ENCODE measurements around the gene KLHL21. TPM values are rescaled to one million over a fixed set of nuclear protein-coding genes. Genes with fewer than 3 reads are reported as not detected.

Gene KLHL21
- total and polyA plus RNA-seq, 2 experiments from 2014 or later = 17.7 to 39.3 TPM

- peak; percentile 35 for DNase-seq
- WGBS, 2 experiments (ENCODE audit: low coverage in 1 of 2, low lambda C conversion rate in 2 of 2, missing lambda C conversion rate in 2 of 2) = 59 to 60% methylated on average over 19 of the region's 19 CpGs
Measured at GRCh38 chr1:6554907-6555778, 47.5 kb downstream of the KLHL21 start, which contains the start of gene TAS1R1. Gene TAS1R1, plus strand, starts transcription at chr1:6555307. Its CDS starts 67 bp downstream, at chr1:6555374.

GRCh38 chr1:6554031-6554906 lies 48.4 kb downstream of the KLHL21 start, which contains the start of gene NOL9:
Gene NOL9, minus strand, starts transcription at chr1:6554513. Its CDS starts 11 bp downstream, at chr1:6554502.
- peak; percentile 95 for DNase-seq
- Histone ChIP-seq H3K4me2 (ENCODE audit: unreplicated experiment) (peak within 1 kb of the TSS; percentile 93), H2AFZ (peak within 1 kb of the TSS; percentile 97), H3K79me2 (ENCODE audit: insufficient read depth) (peaks cover 40% of the 10 kb centered on the region), H3K4me1 (ENCODE audit: insufficient read depth) (peaks cover 9% of the 10 kb centered on the region), H3K9me2 (ENCODE audit: insufficient read depth) (no peaks in the 10 kb centered on the region), H3K36me3 (ENCODE audit: low read depth) (peaks cover 6% of the 10 kb centered on the region), H3K27ac (peak within 1 kb of the TSS; percentile 19; the same call in 1 of the 2 replicates), H4K20me1 (ENCODE audit: insufficient read depth) (no peaks in the 10 kb centered on the region), H3K27me3 (replicated peaks; ENCODE audit: insufficient read depth) (no peaks in the 10 kb centered on the region), H3K4me3 (peak within 1 kb of the TSS; percentile 99), H3K9ac (peak within 1 kb of the TSS; percentile 99), H3K9me3 (ENCODE audit: low read depth) (no peaks in the 10 kb centered on the region), H3F3A (ENCODE audit: insufficient read depth) (no peaks in the 10 kb centered on the region; the same call in 1 of the 2 replicates)
- WGBS, 2 experiments (ENCODE audit: low coverage in 1 of 2, low lambda C conversion rate in 2 of 2, missing lambda C conversion rate in 2 of 2) = 3 to 4% methylated on average over 62 to 63 of the region's 87 CpGs
- TF ChIP-seq EZH2phosphoT487 (IDR thresholded peaks at IDR 0.05; ENCODE audit: insufficient read depth, low read depth) (no peak), EZH2 (IDR thresholded peaks at IDR 0.05; ENCODE audit: insufficient read depth, poor library complexity, severe bottlenecking) (no peak)
- in situ Hi-C loops (cut with MboI) = no loop called here

More at GRCh38 chr1:6554907-6555778, 47.5 kb downstream of the KLHL21 start, which contains the start of gene TAS1R1:
- no peaks in the 10 kb centered on the region for H3K27me3 ChIP-seq (replicated peaks; ENCODE audit: insufficient read depth)
- H3K79me2 ChIP-seq (ENCODE audit: insufficient read depth) = peaks cover 36% of the 10 kb centered on the region
- peak within 1 kb of the TSS; percentile 99 for H3K9ac ChIP-seq
- no peaks in the 10 kb centered on the region for H3K9me3 ChIP-seq (ENCODE audit: low read depth)
- no peaks in the 10 kb centered on the region for H3K36me3 ChIP-seq (ENCODE audit: low read depth)
- peak within 1 kb of the TSS; percentile 93 for H3K4me2 ChIP-seq (ENCODE audit: unreplicated experiment)
- peaks cover 9% of the 10 kb centered on the region for H3K4me1 ChIP-seq (ENCODE audit: insufficient read depth)
- H3K4me3 ChIP-seq = peak within 1 kb of the TSS; percentile 99
- H2AFZ ChIP-seq = peak within 1 kb of the TSS; percentile 97
- H3F3A ChIP-seq (ENCODE audit: insufficient read depth) = no peaks in the 10 kb centered on the region
- H3K27ac ChIP-seq = peak within 1 kb of the TSS; percentile 19; the same call in 1 of the 2 replicates
- no peaks in the 10 kb centered on the region for H4K20me1 ChIP-seq (ENCODE audit: insufficient read depth)
- in situ Hi-C loops (cut with MboI) = no loop called here
- TF ChIP-seq EZH2phosphoT487 (IDR thresholded peaks at IDR 0.05; ENCODE audit: insufficient read depth, low read depth) (no peak), EZH2 (IDR thresholded peaks at IDR 0.05; ENCODE audit: insufficient read depth, poor library complexity, severe bottlenecking) (no peak)
- no peaks in the 10 kb centered on the region for H3K9me2 ChIP-seq (ENCODE audit: insufficient read depth)

- peaks cover 32% of the 10 kb centered on the region for H3K79me2 ChIP-seq (ENCODE audit: insufficient read depth)
- no peak for TF ChIP-seq EZH2phosphoT487 (IDR thresholded peaks at IDR 0.05; ENCODE audit: insufficient read depth, low read depth)
- no peak for TF ChIP-seq EZH2 (IDR thresholded peaks at IDR 0.05; ENCODE audit: insufficient read depth, poor library complexity, severe bottlenecking)
- peaks cover 6% of the 10 kb centered on the region for H3K4me1 ChIP-seq (ENCODE audit: insufficient read depth)
- no peak overlapping the region for H3K9ac ChIP-seq
- in situ Hi-C loops (cut with MboI) = no loop called here
- H3K27ac ChIP-seq = no peak overlapping the region
- H3K9me2 ChIP-seq (ENCODE audit: insufficient read depth) = no peaks in the 10 kb centered on the region
- H3K9me3 ChIP-seq (ENCODE audit: low read depth) = no peaks in the 10 kb centered on the region
- no peaks in the 10 kb centered on the region for H4K20me1 ChIP-seq (ENCODE audit: insufficient read depth)
- no peak overlapping the region for H3K4me2 ChIP-seq (ENCODE audit: unreplicated experiment)
- H2AFZ ChIP-seq = no peak overlapping the region
- WGBS, 2 experiments (ENCODE audit: low coverage in 1 of 2, low lambda C conversion rate in 2 of 2, missing lambda C conversion rate in 2 of 2) = 81 to 88% methylated on average over 4 of the region's 4 CpGs
- H3K36me3 ChIP-seq (ENCODE audit: low read depth) = peaks cover 15% of the 10 kb centered on the region
- DNase-seq = peak; percentile 29
- no peak overlapping the region for H3K4me3 ChIP-seq
- peaks cover 24% of the 10 kb centered on the region for H3F3A ChIP-seq (ENCODE audit: insufficient read depth)
- H3K27me3 ChIP-seq (replicated peaks; ENCODE audit: insufficient read depth) = no peaks in the 10 kb centered on the region
Measured at GRCh38 chr1:6547301-6547700, 55.4 kb downstream of the KLHL21 start.

GRCh38 chr1:6546326-6546725 lies 56.3 kb downstream of the KLHL21 start:
- 81 to 86% methylated on average over 5 of the region's 5 CpGs for WGBS, 2 experiments (ENCODE audit: low coverage in 1 of 2, low lambda C conversion rate in 2 of 2, missing lambda C conversion rate in 2 of 2)
- in situ Hi-C loops (cut with MboI) = no loop called here
- Histone ChIP-seq H2AFZ (no peak overlapping the region), H3K36me3 (ENCODE audit: low read depth) (peaks cover 21% of the 10 kb centered on the region), H4K20me1 (ENCODE audit: insufficient read depth) (no peaks in the 10 kb centered on the region), H3K9me2 (ENCODE audit: insufficient read depth) (no peaks in the 10 kb centered on the region), H3K9me3 (ENCODE audit: low read depth) (no peaks in the 10 kb centered on the region), H3F3A (ENCODE audit: insufficient read depth) (peaks cover 24% of the 10 kb centered on the region), H3K9ac (no peak overlapping the region), H3K4me3 (no peak overlapping the region), H3K4me1 (ENCODE audit: insufficient read depth) (peaks cover 6% of the 10 kb centered on the region), H3K4me2 (ENCODE audit: unreplicated experiment) (no peak overlapping the region), H3K27ac (no peak overlapping the region), H3K27me3 (replicated peaks; ENCODE audit: insufficient read depth) (no peaks in the 10 kb centered on the region), H3K79me2 (ENCODE audit: insufficient read depth) (peaks cover 27% of the 10 kb centered on the region)
- TF ChIP-seq EZH2 (IDR thresholded peaks at IDR 0.05; ENCODE audit: insufficient read depth, poor library complexity, severe bottlenecking) (no peak), EZH2phosphoT487 (IDR thresholded peaks at IDR 0.05; ENCODE audit: insufficient read depth, low read depth) (no peak)
- DNase-seq = no peak

All from GM23248 (cell line).